K562 (cell line): ENCODE measurements around the gene EXOC4. TPM values are rescaled to one million over a fixed set of nuclear protein-coding genes. Genes with fewer than 3 reads are reported as not detected.

Source experiments
- ATAC-seq: fragments of 200-7000 bp; cut with Tn5 transposase; 3 replicates; pipeline ENCODE4 v1.9.1; 2020; ENCODE audit warnings: moderate library complexity
- BruUV-seq: library from RNA; stranded (reverse); fragments of 400-500 nt; replicated peaks from 2 replicates; lab custom pipeline; 2021; lab: Mats Ljungman, UMichigan
- CTCF ChIA-PET: fragments of 300-600 bp; formaldehyde crosslinking; extraction: SDS; loops from one replicate; lab custom pipeline; 2021; ENCODE audit warnings: low intra/inter-chr PET ratio; lab: Yijun Ruan, JAX
- POLR2A ChIA-PET: fragments of 300-600, 350-650 bp; sonication (Branson Sonifier 250); formaldehyde crosslinking; extraction: SDS; loops from one replicate; lab custom pipeline; 2021; ENCODE audit warnings: antibody characterized with exemption, inconsistent platforms; lab: Yijun Ruan, JAX
- DNase-seq, 4 experiments: peaks; one replicate each; pipeline versions ENCODE4 v3.0.0 to v3.0.0-alpha.2; 2011 to 2018; ENCODE audit warnings: low spot score in 3 of 4, mixed read lengths in 3 of 4; ENCODE audit errors: extremely low read depth in 1 of 4
- FAIRE-seq: peaks from 2 replicates; lab custom pipeline; 2011; peaks lifted over from hg19 to GRCh38; lab: Jason Lieb, UNC
- H2AFZ ChIP-seq: 2 replicates; pipeline ENCODE4 v1.6.0; 2011; ENCODE audit warnings: low read depth, low read length, control low read depth, inconsistent platforms
- H3K27ac ChIP-seq: fragments of 200-600 bp; 3 replicates; pipeline ENCODE4 v1.8.0; 2011; ENCODE audit warnings: low read depth, mild to moderate bottlenecking, control low read depth, inconsistent platforms, low read length, moderate library complexity, mixed read lengths; ENCODE audit errors: extremely low read depth
- H3K27me3 ChIP-seq, 2 experiments: fragments of 300-600 bp in 1 of 2; 2 replicates in 1 of 2; 3 replicates in 1 of 2; pipeline versions ENCODE4 v1.6.0 to v1.8.0; 2011; ENCODE audit warnings: inconsistent platforms in 2 of 2, low read length in 2 of 2, mild to moderate bottlenecking in 1 of 2, mixed read lengths in 1 of 2, moderate library complexity in 1 of 2; ENCODE audit not compliant: control insufficient read depth in 2 of 2, insufficient read depth in 2 of 2
- H3K36me3 ChIP-seq: fragments of 300-600 bp; 3 replicates; pipeline ENCODE4 v1.8.0; 2011; ENCODE audit warnings: mild to moderate bottlenecking, low read length, inconsistent platforms; ENCODE audit not compliant: control insufficient read depth, insufficient read depth
- H3K4me1 ChIP-seq, 2 experiments: fragments of 200-600 bp in 1 of 2; replicated peaks in 1 of 2; 2 replicates in 1 of 2; 3 replicates in 1 of 2; pipeline versions ENCODE4 v1.5.1 to v1.8.0; 2011; ENCODE audit warnings: inconsistent platforms in 2 of 2, low read length in 2 of 2, mild to moderate bottlenecking in 1 of 2, mixed read lengths in 1 of 2, moderate library complexity in 1 of 2; ENCODE audit not compliant: control insufficient read depth in 2 of 2, insufficient read depth in 2 of 2
- H3K4me2 ChIP-seq: 2 replicates; pipeline ENCODE4 v1.6.1; 2011; ENCODE audit warnings: low read length, control low read depth, inconsistent platforms, mixed read lengths; ENCODE audit not compliant: insufficient read depth
- H3K4me3 ChIP-seq: fragments of 200-600 bp; sonication (generic), shearing (Covaris generic); 2 replicates; pipeline ENCODE4 v1.5.1; 2016; ENCODE audit warnings: control low read depth, inconsistent platforms
- H3K79me2 ChIP-seq: fragments of 200-600 bp; 3 replicates; pipeline ENCODE4 v1.8.0; 2011; ENCODE audit warnings: low read length, inconsistent platforms; ENCODE audit not compliant: control insufficient read depth, insufficient read depth
- H3K9ac ChIP-seq, 2 experiments: 2 replicates each; pipeline versions ENCODE4 v1.6.0 to v1.6.1; 2011; ENCODE audit warnings: low read depth in 2 of 2, low read length in 2 of 2, control low read depth in 1 of 2, inconsistent platforms in 1 of 2, mild to moderate bottlenecking in 1 of 2, mixed read lengths in 1 of 2; ENCODE audit not compliant: insufficient read depth in 1 of 2
- H3K9me1 ChIP-seq: one replicate; pipeline ENCODE4 v1.6.0; 2011; ENCODE audit warnings: inconsistent platforms, mild to moderate bottlenecking, low read length, moderate library complexity; ENCODE audit not compliant: control insufficient read depth, insufficient read depth
- H3K9me3 ChIP-seq: replicated peaks from 2 replicates; pipeline ENCODE4 v1.5.1; 2011; ENCODE audit warnings: low read depth, low read length, inconsistent platforms; ENCODE audit not compliant: control insufficient read depth, insufficient read depth
- H4K20me1 ChIP-seq: replicated peaks from 2 replicates; pipeline ENCODE4 v1.6.1; 2011; ENCODE audit warnings: low read length, inconsistent platforms, mixed read lengths; ENCODE audit not compliant: control insufficient read depth, insufficient read depth
- AFF4 ChIP-seq: sonication (generic); formaldehyde crosslinking; IDR thresholded peaks from 2 replicates; pipeline ENCODE4 v1.8.0; 2023; ENCODE audit warnings: mild to moderate bottlenecking, missing genetic modification reagents
- ARNT ChIP-seq, 2 experiments: fragments of 450-650 bp; IDR thresholded peaks; 2 replicates each; pipeline ENCODE4 v1.6.1; 2016; ENCODE audit warnings: mild to moderate bottlenecking in 1 of 2
- BRD9 ChIP-seq: fragments of 450-650 bp; IDR thresholded peaks from 2 replicates; pipeline ENCODE4 v1.6.1; 2018; ENCODE audit warnings: low read depth; ENCODE audit not compliant: partially characterized antibody
- ERF ChIP-seq: fragments of 450-650 bp; formaldehyde crosslinking; IDR thresholded peaks from 2 replicates; pipeline ENCODE4 v1.4.0; 2020; ENCODE audit warnings: mild to moderate bottlenecking, mixed read lengths
- FOXK1 ChIP-seq: sonication (generic); formaldehyde crosslinking; IDR thresholded peaks from 2 replicates; pipeline ENCODE4 v1.8.0; 2022; ENCODE audit warnings: missing genetic modification reagents, mild to moderate bottlenecking, borderline replicate concordance
- GABPB2 ChIP-seq: fragments of 250-450 bp; sonication (Bioruptor Pico); conservative IDR thresholded peaks from 2 replicates; pipeline ENCODE4 v1.5.1; 2021; ENCODE audit warnings: mild to moderate bottlenecking
- HNRNPUL1 ChIP-seq: fragments of 200-400 bp; formaldehyde crosslinking; IDR thresholded peaks from 2 replicates; pipeline ENCODE4 v1.6.1; 2017; ENCODE audit warnings: low read length
- NR3C1 ChIP-seq: sonication (generic); formaldehyde crosslinking; IDR thresholded peaks from 2 replicates; pipeline ENCODE4 v1.8.1; 2022; ENCODE audit warnings: missing genetic modification reagents
- RBM25 ChIP-seq: fragments of 200-400 bp; formaldehyde crosslinking; IDR thresholded peaks from 2 replicates; pipeline ENCODE4 v1.6.1; 2018; ENCODE audit warnings: low read length, low read depth, moderate library complexity; ENCODE audit not compliant: severe bottlenecking
- SMARCA5 ChIP-seq: fragments of 450-650 bp; IDR thresholded peaks from 2 replicates; pipeline ENCODE4 v1.6.1; 2016
- SRF ChIP-seq, 2 experiments: fragments of 250-450, 450-650 bp in 1 of 2; sonication (Bioruptor Pico) in 1 of 2; sonication (generic) in 1 of 2; formaldehyde crosslinking; IDR thresholded peaks; 2 replicates each; pipeline versions ENCODE4 v1.5.0 to v1.5.1; 2020 to 2022; ENCODE audit warnings: mild to moderate bottlenecking in 1 of 2, missing genetic modification reagents in 1 of 2
- TRIM24 ChIP-seq, 2 experiments: fragments of 450-650 bp; IDR thresholded peaks; 2 replicates each; pipeline ENCODE4 v1.6.1; 2016
- ZNF3 ChIP-seq: fragments of 250-450 bp; sonication (Bioruptor Pico); IDR thresholded peaks from 2 replicates; pipeline ENCODE4 v1.5.0; 2021; ENCODE audit warnings: mild to moderate bottlenecking, moderate library complexity
- WGBS: fragments of 100-300 bp; shearing (Covaris generic); methylation state at CpG from one replicate; pipeline ENCODE4 v1.1.6; 2016; ENCODE audit warnings: low coverage, mixed read lengths; ENCODE audit not compliant: insufficient coverage; ENCODE audit errors: missing lambda C conversion rate; 5-methylcytosine and 5-hydroxymethylcytosine counted together
- in situ Hi-C: fragments of 300-500 bp; cut with MboI; formaldehyde crosslinking; loops from 4 replicates; pipeline ENCODE4 v1.15.0; 2018; ENCODE audit warnings: inconsistent platforms, mixed read lengths
- intact Hi-C: fragments of 100-400 bp; cut with micrococcal nuclease; formaldehyde crosslinking; loops from 2 replicates; pipeline ENCODE4 v1.14.2; 2022
- polyA plus RNA-seq, 8 experiments: library from polyadenylated mRNA; depleted of rRNA in 4 of 8; stranded (reverse) in 5 of 8; unstranded in 3 of 8; fragments of >200 nt; fragmentation: Nextera tagmentation in 2 of 8; fragmentation: Illumina TruSeq in 1 of 8; extraction: Ambion mirVana in 2 of 8; extraction: Trizol in 1 of 8; gene quantifications; 2 replicates each; pipeline versions ENCODE4 v1.2.1 to v1.2.3, GENCODE V29; 2011 to 2014; ENCODE audit warnings: inconsistent platforms in 1 of 8, missing spikeins in 1 of 8
- total RNA-seq, 7 experiments: library from RNA; depleted of rRNA in 6 of 7; stranded (reverse); fragments of >200 nt in 6 of 7; fragmentation: Illumina TruSeq in 2 of 7; extraction: Trizol in 2 of 7; gene quantifications; 2 replicates each; pipeline versions ENCODE4 v1.2.1 to v1.2.3, GENCODE V29; 2011 to 2021; ENCODE audit warnings: low replicate concordance in 1 of 7
- TF ChIP-seq, protein P1 (sequence below): fragments of 450-650 bp; IDR thresholded peaks from 2 replicates; pipeline ENCODE4 v1.6.1; 2016; ENCODE audit warnings: mild to moderate bottlenecking
- TF ChIP-seq, protein P2 (sequence below): IDR thresholded peaks from 2 replicates; pipeline ENCODE4 v1.6.1; 2016; ENCODE audit warnings: missing genetic modification characterization, missing compliant biosample characterization

Gene EXOC4
- total and polyA plus RNA-seq, 9 of the 15 experiments (the other 6 are each of a cell fraction or from before 2014, with no cell fraction given): 18.5 to 73.1 (median 46.6) TPM

DNA sequence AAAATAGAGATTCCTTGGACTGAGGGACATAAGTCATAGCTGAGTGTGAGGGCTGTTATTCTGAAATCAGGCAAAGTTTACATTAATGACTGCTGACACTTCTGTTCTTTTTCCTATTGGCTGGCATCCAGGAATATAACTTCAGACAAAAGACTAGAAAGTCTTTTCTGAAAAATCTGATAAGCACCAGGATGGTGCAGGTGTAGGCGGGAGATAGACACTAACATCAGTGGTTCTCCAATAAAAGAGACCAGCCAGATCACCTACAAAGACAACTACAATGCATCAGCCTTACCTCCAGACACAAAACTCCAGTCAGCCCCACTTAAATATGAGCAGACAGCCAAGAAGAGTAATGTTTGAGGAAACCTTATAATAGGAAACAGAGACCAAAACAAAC, 705.9 kb downstream of the EXOC4 start (continued):
- TF ChIP-seq, protein P1, sequence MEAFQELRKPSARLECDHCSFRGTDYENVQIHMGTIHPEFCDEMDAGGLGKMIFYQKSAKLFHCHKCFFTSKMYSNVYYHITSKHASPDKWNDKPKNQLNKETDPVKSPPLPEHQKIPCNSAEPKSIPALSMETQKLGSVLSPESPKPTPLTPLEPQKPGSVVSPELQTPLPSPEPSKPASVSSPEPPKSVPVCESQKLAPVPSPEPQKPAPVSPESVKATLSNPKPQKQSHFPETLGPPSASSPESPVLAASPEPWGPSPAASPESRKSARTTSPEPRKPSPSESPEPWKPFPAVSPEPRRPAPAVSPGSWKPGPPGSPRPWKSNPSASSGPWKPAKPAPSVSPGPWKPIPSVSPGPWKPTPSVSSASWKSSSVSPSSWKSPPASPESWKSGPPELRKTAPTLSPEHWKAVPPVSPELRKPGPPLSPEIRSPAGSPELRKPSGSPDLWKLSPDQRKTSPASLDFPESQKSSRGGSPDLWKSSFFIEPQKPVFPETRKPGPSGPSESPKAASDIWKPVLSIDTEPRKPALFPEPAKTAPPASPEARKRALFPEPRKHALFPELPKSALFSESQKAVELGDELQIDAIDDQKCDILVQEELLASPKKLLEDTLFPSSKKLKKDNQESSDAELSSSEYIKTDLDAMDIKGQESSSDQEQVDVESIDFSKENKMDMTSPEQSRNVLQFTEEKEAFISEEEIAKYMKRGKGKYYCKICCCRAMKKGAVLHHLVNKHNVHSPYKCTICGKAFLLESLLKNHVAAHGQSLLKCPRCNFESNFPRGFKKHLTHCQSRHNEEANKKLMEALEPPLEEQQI: no peak
- TF ChIP-seq NR3C1 (no peak), ZNF3 (CRISPR knock-in tag) (no peak), GABPB2 (CRISPR knock-in tag) (no peak), HNRNPUL1 (no peak), TRIM24 (IDR thresholded peaks at IDR 0.05) (no peak)

GRCh38 chr7:133959505-133959904, 706.6 kb downstream of the EXOC4 start:
- CTCF ChIA-PET: no interaction called here
- Histone ChIP-seq H3K36me3 (no peaks in the 10 kb centered on the region), H3K4me3 (no peak overlapping the region), H2AFZ (no peak overlapping the region), H3K79me2 (no peaks in the 10 kb centered on the region), H3K27ac (no peak overlapping the region), H3K4me1 (peaks cover 0 to 11% of the 10 kb centered on the region in 2 experiments; a peak in 2 of 5 replicates), H3K9me1 (no peaks in the 10 kb centered on the region), H4K20me1 (no peaks in the 10 kb centered on the region), H3K27me3 (no peaks in the 10 kb centered on the region), H3K4me2 (no peak overlapping the region), H3K9ac (no peak overlapping the region), H3K9me3 (peaks cover 2% of the 10 kb centered on the region; the same call in 1 of the 2 replicates)
- 2% methylated on average over 2 of the region's 2 CpGs for WGBS
- intact Hi-C loops: no loop called here
- BruUV-seq: no TSS peak
- in situ Hi-C loops: no loop called here
- DNase-seq (no peak), FAIRE-seq (no peak), ATAC-seq (no peak)
- TF ChIP-seq, protein P2, sequence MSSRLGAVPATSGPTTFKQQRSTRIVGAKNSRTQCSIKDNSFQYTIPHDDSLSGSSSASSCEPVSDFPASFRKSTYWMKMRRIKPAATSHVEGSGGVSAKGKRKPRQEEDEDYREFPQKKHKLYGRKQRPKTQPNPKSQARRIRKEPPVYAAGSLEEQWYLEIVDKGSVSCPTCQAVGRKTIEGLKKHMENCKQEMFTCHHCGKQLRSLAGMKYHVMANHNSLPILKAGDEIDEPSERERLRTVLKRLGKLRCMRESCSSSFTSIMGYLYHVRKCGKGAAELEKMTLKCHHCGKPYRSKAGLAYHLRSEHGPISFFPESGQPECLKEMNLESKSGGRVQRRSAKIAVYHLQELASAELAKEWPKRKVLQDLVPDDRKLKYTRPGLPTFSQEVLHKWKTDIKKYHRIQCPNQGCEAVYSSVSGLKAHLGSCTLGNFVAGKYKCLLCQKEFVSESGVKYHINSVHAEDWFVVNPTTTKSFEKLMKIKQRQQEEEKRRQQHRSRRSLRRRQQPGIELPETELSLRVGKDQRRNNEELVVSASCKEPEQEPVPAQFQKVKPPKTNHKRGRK (tag): peak; percentile 75
- TF ChIP-seq AFF4 (CRISPR knock-in tag) (no peak), ERF (CRISPR knock-in tag) (no peak), RBM25 (no peak), BRD9 (peak; percentile 25), FOXK1 (CRISPR knock-in tag) (no peak), SMARCA5 (0 out of 2 replicates have a peak, but pooled peaks have one; percentile 17), SRF (CRISPR knock-in tag; IDR thresholded peaks at IDR 0.05) (peak in 1 of 2 experiments; percentile 79; a peak in 1 of 4 replicates), ARNT (IDR thresholded peaks at IDR 0.05) (peak in 1 of 2 experiments; percentile 76; a peak in 1 of 4 replicates)
- POLR2A ChIA-PET: no interaction called here
